GM12878 (cell line): ENCODE data around the gene NMNAT1. TPM values are rescaled to one million over a fixed set of nuclear protein-coding genes. Genes with fewer than 3 reads are reported as not detected.
"Not testable (repeated sequence)": the region's sequence is repeated elsewhere in the genome, so short reads cannot be mapped to it uniquely, and the experiment has no call there.

ENCODE experiments used
- ATAC-seq: fragments of 200-7000 bp; cut with Tn5 transposase; 3 replicates; pipeline ENCODE4 v1.9.1; 2020; ENCODE audit warnings: mild to moderate bottlenecking, moderate library complexity
- BruUV-seq: library from RNA; stranded (reverse); fragments of 400-500 nt; replicated peaks from 2 replicates; lab custom pipeline; 2021; lab: Mats Ljungman, UMichigan
- CTCF ChIA-PET: fragments of 300-600 bp; sonication (Branson Sonifier 250); formaldehyde crosslinking; extraction: SDS; loops from one replicate; lab custom pipeline; 2021; ENCODE audit warnings: inconsistent platforms; lab: Yijun Ruan, JAX
- POLR2A ChIA-PET: fragments of 350-600 bp; formaldehyde crosslinking; extraction: SDS; loops from one replicate; lab custom pipeline; 2021; ENCODE audit warnings: inconsistent platforms; lab: Charles Lee
- RAD21 ChIA-PET: fragments of 300-600 bp; sonication (Branson Sonifier 250); formaldehyde crosslinking; loops from one replicate; lab custom pipeline; 2023; ENCODE audit warnings: antibody characterized with exemption; ENCODE audit not compliant: unreplicated experiment; lab: Charles Lee
- SMC1A ChIA-PET: fragments of 300-600 bp; sonication (Branson Sonifier 250); formaldehyde crosslinking; loops from one replicate; lab custom pipeline; 2023; ENCODE audit not compliant: unreplicated experiment, uncharacterized antibody; lab: Charles Lee
- DNase-seq: peaks from one replicate; pipeline ENCODE4 v3.0.0-alpha.2; 2011; ENCODE audit warnings: low read depth, low spot score
- FAIRE-seq: peaks from 3 replicates; lab custom pipeline; 2011; peaks lifted over from hg19 to GRCh38; lab: Jason Lieb, UNC
- H2AFZ ChIP-seq: 2 replicates; pipeline ENCODE4 v1.6.0; 2011; ENCODE audit warnings: low read depth, low read length, control low read depth; ENCODE audit not compliant: control insufficient read depth
- H3K27ac ChIP-seq: 2 replicates; pipeline ENCODE4 v1.5.1; 2011; ENCODE audit warnings: control low read depth; ENCODE audit not compliant: control insufficient read depth, insufficient read depth
- H3K27me3 ChIP-seq, 2 experiments: replicated peaks in 1 of 2; 2 replicates each; pipeline versions ENCODE4 v1.6.0 to v1.6.1; 2011; ENCODE audit warnings: low read length in 1 of 2; ENCODE audit not compliant: control insufficient read depth in 2 of 2, insufficient read depth in 2 of 2
- H3K36me3 ChIP-seq, 2 experiments: 2 replicates each; pipeline ENCODE4 v1.5.1; 2011; ENCODE audit warnings: low read length in 1 of 2; ENCODE audit not compliant: control insufficient read depth in 2 of 2, insufficient read depth in 2 of 2
- H3K4me1 ChIP-seq: 2 replicates; pipeline ENCODE4 v1.6.1; 2011; ENCODE audit warnings: mild to moderate bottlenecking, low read length, moderate library complexity, mixed read lengths; ENCODE audit not compliant: control insufficient read depth, insufficient read depth
- H3K4me2 ChIP-seq: 2 replicates; pipeline ENCODE4 v1.6.0; 2011; ENCODE audit warnings: control low read depth; ENCODE audit not compliant: control insufficient read depth, insufficient read depth
- H3K4me3 ChIP-seq: fragments of 200-600 bp; sonication (generic); 2 replicates; pipeline ENCODE4 v1.5.1; 2016
- H3K79me2 ChIP-seq: 2 replicates; pipeline ENCODE4 v1.6.0; 2011; ENCODE audit warnings: low read length; ENCODE audit not compliant: control insufficient read depth, insufficient read depth
- H3K9ac ChIP-seq: 2 replicates; pipeline ENCODE4 v1.8.0; 2011; ENCODE audit warnings: low read length, control low read depth, mixed read lengths; ENCODE audit not compliant: control insufficient read depth, insufficient read depth
- H3K9me3 ChIP-seq: replicated peaks from 3 replicates; pipeline ENCODE4 v1.5.1; 2011; ENCODE audit warnings: mild to moderate bottlenecking, low read length; ENCODE audit not compliant: control insufficient read depth, insufficient read depth
- H4K20me1 ChIP-seq: 2 replicates; pipeline ENCODE4 v1.6.0; 2011; ENCODE audit not compliant: control insufficient read depth, insufficient read depth
- BHLHE40 ChIP-seq, 2 experiments: fragments of 450-650 bp in 1 of 2; IDR thresholded peaks; 2 replicates each; pipeline ENCODE4 v1.6.1; 2011 to 2017; ENCODE audit warnings: low read depth in 2 of 2, borderline replicate concordance in 1 of 2, improper control_type of control experiment in 1 of 2, low read length in 1 of 2, mild to moderate bottlenecking in 1 of 2
- CEBPB ChIP-seq, 2 experiments: fragments of 150-350 bp in 1 of 2; IDR thresholded peaks; 2 replicates each; pipeline ENCODE4 v1.6.1; 2012 to 2014; ENCODE audit warnings: low read depth in 2 of 2, low read length in 2 of 2, borderline replicate concordance in 1 of 2, inconsistent platforms in 1 of 2
- MEF2A ChIP-seq: IDR thresholded peaks from 2 replicates; pipeline ENCODE4 v1.6.1; 2011; ENCODE audit warnings: low read depth, mild to moderate bottlenecking, low read length, moderate library complexity; ENCODE audit not compliant: insufficient read depth
- MEF2B ChIP-seq: fragments of 450-650 bp; IDR thresholded peaks from 2 replicates; pipeline ENCODE4 v1.6.1; 2018; ENCODE audit warnings: mild to moderate bottlenecking, moderate library complexity; ENCODE audit not compliant: partially characterized antibody, poor library complexity, severe bottlenecking
- NFYA ChIP-seq: IDR thresholded peaks from 2 replicates; pipeline ENCODE4 v1.6.1; 2011; ENCODE audit warnings: low read depth, mild to moderate bottlenecking, low read length, improper control_type of control experiment, borderline replicate concordance
- POU2F2 ChIP-seq: IDR thresholded peaks from 3 replicates; pipeline ENCODE4 v1.6.1; 2011; ENCODE audit warnings: low read depth, mild to moderate bottlenecking, low read length, borderline replicate concordance
- RAD21 ChIP-seq: IDR thresholded peaks from 2 replicates; pipeline ENCODE4 v1.6.1; 2011; ENCODE audit warnings: mild to moderate bottlenecking, low read depth, low read length, moderate library complexity; ENCODE audit not compliant: insufficient read depth
- RFX5 ChIP-seq: IDR thresholded peaks from 2 replicates; pipeline ENCODE4 v1.6.1; 2011; ENCODE audit warnings: low read depth, low read length, improper control_type of control experiment
- WGBS: methylation state at CpG from one replicate; pipeline ENCODE4 v1.1.6; 2016; ENCODE audit warnings: low lambda C conversion rate; ENCODE audit not compliant: insufficient replicate concordance, insufficient coverage; ENCODE audit errors: missing lambda C conversion rate; 5-methylcytosine and 5-hydroxymethylcytosine counted together
- in situ Hi-C: fragments of 300-500 bp; cut with MboI; formaldehyde crosslinking; loops from 9 replicates; pipeline ENCODE4 v1.14.3; 2018; ENCODE audit warnings: mixed read lengths
- intact Hi-C: fragments of 100-400 bp; cut with micrococcal nuclease; formaldehyde crosslinking; loops from one replicate; pipeline ENCODE4 v1.14.2; 2022; ENCODE audit not compliant: unreplicated experiment
- polyA plus RNA-seq, 11 experiments: library from polyadenylated mRNA; depleted of rRNA in 4 of 11; unstranded in 6 of 11; stranded (reverse) in 5 of 11; fragments of >200 nt; fragmentation: Nextera tagmentation in 4 of 11; fragmentation: Illumina TruSeq in 1 of 11; extraction: Ambion mirVana in 4 of 11; extraction: Trizol in 1 of 11; gene quantifications; 1 replicate in 1 of 11; 2 replicates in 10 of 11; pipeline versions ENCODE4 v1.2.1 to v1.2.3, GENCODE V29; 2011 to 2016; ENCODE audit warnings: inconsistent platforms in 2 of 11, missing spikeins in 2 of 11, low read depth in 1 of 11
- total RNA-seq, 4 experiments: library from RNA; depleted of rRNA in 3 of 4; stranded (reverse); fragments of >200 nt in 3 of 4; fragmentation: Illumina TruSeq in 1 of 4; extraction: Trizol in 1 of 4; gene quantifications; 2 replicates each; pipeline versions ENCODE4 v1.2.1 to v1.2.3, GENCODE V29; 2013 to 2021

Gene NMNAT1
- total and polyA plus RNA-seq, 10 of the 15 experiments (the other 5 are each of a cell fraction or from before 2014, with no cell fraction given): 7.2 to 16.7 (median 11.7) TPM

- no peak for TF ChIP-seq MEF2A
- TF ChIP-seq RFX5: no peak
- TF ChIP-seq MEF2B: no peak
- TF ChIP-seq POU2F2: no peak
- no peak for TF ChIP-seq CEBPB (IDR thresholded peaks at IDR 0.05; ENCODE audit: borderline replicate concordance in 1 of 2, low read depth in 2 of 2, low read length in 2 of 2)
- TF ChIP-seq RAD21: no peak
- TF ChIP-seq NFYA: no peak
- TF ChIP-seq BHLHE40 (IDR thresholded peaks at IDR 0.05; ENCODE audit: borderline replicate concordance in 1 of 2, low read depth in 2 of 2, low read length in 1 of 2): no peak
Observed at GRCh38 chr1:9916452-9916851, 26.8 kb upstream of the NMNAT1 start (continued).

DNA sequence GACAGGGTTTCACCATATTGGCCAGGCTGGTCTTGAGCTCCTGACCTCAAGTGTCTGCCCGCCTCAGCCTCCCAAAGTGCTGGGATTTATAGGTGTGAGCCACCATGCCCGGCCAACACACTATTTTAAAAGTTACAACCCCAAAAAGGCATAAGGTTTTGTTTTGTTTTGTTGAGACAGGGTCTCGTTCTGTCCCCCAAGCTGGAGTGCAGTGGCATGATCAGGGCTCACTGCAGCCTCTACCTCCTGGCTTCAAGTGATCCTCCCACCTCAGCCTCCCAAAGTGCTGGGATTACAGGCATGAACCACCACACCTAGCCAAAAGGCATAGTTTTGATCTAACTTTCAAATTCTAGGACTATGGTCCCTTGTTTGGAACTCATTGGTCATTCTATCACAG, 25.8 kb upstream of the NMNAT1 start:
- ATAC-seq, H3K36me3 ChIP-seq, BruUV-seq, H3K9me3 ChIP-seq, H3K79me2 ChIP-seq, FAIRE-seq, RAD21 ChIA-PET, DNase-seq, H4K20me1 ChIP-seq, H3K27ac ChIP-seq, H3K9ac ChIP-seq, H2AFZ ChIP-seq, H3K27me3 ChIP-seq, intact Hi-C loops, H3K4me1 ChIP-seq, H3K4me2 ChIP-seq, in situ Hi-C loops, H3K4me3 ChIP-seq: not testable (repeated sequence)
- SMC1A ChIA-PET: interaction anchor here (1.3 kb wide), 1 partner anchor 43 kb away, joined by 3 read pairs; no protein-coding TSS in a partner anchor
- POLR2A ChIA-PET: interaction anchor here (0.6 kb wide), 4 partner anchors 100 to 1135 kb away, joined by 3 to 5 read pairs (median 3); no protein-coding TSS in a partner anchor
- WGBS: 24% methylated on average over 3 of the region's 3 CpGs
- CTCF ChIA-PET: interaction anchor here (0.9 to 3.3 kb wide), 3 partner anchors 24 to 43 kb away, joined by 3 to 10 read pairs (median 4); no protein-coding TSS in a partner anchor
